Activated CD4-positive, alpha-beta T cell treated with anti-CD3 and anti-CD28 coated beads, Interleukin-2, amount 50 U/mL, for 4 hours (primary cell): ENCODE results near the gene C19orf47.
A peak's percentile ranks its signal among the peaks of the same experiment; 100 is the strongest.

Experiments used
- DNase-seq, 2 experiments: peaks; one replicate each; pipeline ENCODE4 v3.0.0-alpha.2; 2020

C19orf47 gene

GRCh38 chr19:40280608-40281221 is 67.5 kb downstream of the C19orf47 start:
- no peak for DNase-seq

- no peak for DNase-seq
These were observed 68.2 kb downstream of the C19orf47 start for GRCh38 chr19:40279761-40280607.

GRCh38 chr19:40279120-40279551 is 69.1 kb downstream of the C19orf47 start:
- DNase-seq: no peak

GRCh38 chr19:40278361-40279035 is 69.7 kb downstream of the C19orf47 start:
- DNase-seq: no peak

GRCh38 chr19:40277356-40278059 is 70.7 kb downstream of the C19orf47 start:
- no peak for DNase-seq

- peak in 1 of 2 experiments; percentile 12 for DNase-seq
These were observed 73.3 kb downstream of the C19orf47 start for GRCh38 chr19:40274585-40275544.

GRCh38 chr19:40273469-40274360 is 74.5 kb downstream of the C19orf47 start:
- no peak for DNase-seq

- DNase-seq: no peak
These were observed 75.9 kb downstream of the C19orf47 start for GRCh38 chr19:40272261-40272660.

- no peak for DNase-seq
These were observed 76.5 kb downstream of the C19orf47 start for GRCh38 chr19:40271706-40272105.

GRCh38 chr19:40270362-40271089 is 77.7 kb downstream of the C19orf47 start:
- DNase-seq: no peak
